ENCODE measurements around the gene YIF1B. TPM values are rescaled to one million over a fixed set of nuclear protein-coding genes. Genes with fewer than 3 reads are reported as not detected.

Gene YIF1B
- total and polyA plus RNA-seq, 8 donors: 27.8 to 59.6 (median 32.3) TPM

DNA sequence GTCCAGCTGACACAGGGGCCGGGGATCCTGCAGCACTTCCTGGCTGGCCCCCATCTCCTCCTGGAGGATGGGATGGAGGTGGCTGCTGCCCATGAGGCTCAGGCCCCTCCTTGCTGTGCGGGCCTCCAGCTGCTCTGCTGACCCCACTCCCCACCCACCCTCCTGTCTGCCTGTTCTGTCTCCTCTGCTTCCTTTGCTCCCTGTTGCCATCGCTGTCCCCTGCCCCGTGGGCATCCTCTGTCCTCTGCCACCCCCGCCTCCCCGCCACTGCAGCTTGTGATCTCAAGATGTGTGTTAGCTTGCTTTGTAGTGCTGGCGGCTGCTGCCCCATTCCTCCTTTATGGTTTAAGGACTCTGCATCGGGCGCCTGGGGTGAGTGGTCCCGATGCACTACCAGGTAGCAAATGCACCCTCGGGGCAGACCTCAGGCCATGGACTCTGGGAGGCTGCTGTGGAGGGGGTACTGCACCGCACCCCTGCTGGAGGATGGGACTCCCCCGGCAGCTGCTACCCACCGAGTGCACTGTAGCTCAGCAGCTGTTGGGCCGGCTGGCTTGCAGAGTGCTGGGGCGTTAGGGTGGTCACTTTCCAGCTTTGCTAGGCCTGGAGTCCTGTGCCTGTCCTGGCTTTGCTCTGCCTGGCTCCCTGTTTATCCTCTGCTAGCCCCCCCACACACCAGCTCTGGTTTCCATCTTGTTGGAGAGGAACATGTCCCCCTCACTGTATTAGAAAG is 27.5 kb downstream of the YIF1B start:
- H3K27ac ChIP-seq: no peak overlapping the region
- no peaks in the 10 kb centered on the region for H3K27me3 ChIP-seq
- peaks cover 0 to 67% of the 10 kb centered on the region in 2 donors for H3K36me3 ChIP-seq
- DNase-seq (peak in 1 of 4 donors; percentile 49), ATAC-seq (no peak)
- intact Hi-C loops (cut with DNase I): no loop called here
- no peak overlapping the region for H3K4me3 ChIP-seq
- TF ChIP-seq, protein P1, sequence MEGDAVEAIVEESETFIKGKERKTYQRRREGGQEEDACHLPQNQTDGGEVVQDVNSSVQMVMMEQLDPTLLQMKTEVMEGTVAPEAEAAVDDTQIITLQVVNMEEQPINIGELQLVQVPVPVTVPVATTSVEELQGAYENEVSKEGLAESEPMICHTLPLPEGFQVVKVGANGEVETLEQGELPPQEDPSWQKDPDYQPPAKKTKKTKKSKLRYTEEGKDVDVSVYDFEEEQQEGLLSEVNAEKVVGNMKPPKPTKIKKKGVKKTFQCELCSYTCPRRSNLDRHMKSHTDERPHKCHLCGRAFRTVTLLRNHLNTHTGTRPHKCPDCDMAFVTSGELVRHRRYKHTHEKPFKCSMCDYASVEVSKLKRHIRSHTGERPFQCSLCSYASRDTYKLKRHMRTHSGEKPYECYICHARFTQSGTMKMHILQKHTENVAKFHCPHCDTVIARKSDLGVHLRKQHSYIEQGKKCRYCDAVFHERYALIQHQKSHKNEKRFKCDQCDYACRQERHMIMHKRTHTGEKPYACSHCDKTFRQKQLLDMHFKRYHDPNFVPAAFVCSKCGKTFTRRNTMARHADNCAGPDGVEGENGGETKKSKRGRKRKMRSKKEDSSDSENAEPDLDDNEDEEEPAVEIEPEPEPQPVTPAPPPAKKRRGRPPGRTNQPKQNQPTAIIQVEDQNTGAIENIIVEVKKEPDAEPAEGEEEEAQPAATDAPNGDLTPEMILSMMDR (IDR thresholded peaks at IDR 0.05): no peak
- H3K9me3 ChIP-seq: no peaks in the 10 kb centered on the region
- peaks cover 5 to 48% of the 10 kb centered on the region in 2 donors for H3K4me1 ChIP-seq

DNA sequence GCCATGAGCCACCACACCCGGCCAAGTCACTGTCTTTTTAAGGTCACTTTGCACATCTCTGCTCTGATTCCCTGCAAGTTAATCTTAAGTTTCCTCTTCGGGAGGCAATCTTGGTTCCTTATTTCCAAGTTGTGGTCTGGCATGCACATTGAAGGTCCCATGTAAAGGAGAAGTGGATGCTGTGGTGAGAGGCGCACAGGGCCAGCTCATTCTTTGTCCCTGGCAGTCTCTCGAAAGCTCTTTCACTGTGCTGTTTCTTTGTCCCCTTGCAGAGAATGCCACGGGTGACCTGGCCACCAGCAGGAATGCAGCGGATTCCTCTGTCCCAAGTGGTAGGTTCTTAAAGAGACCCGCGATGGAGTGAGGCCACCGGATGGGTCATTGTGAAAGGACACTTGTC is 28.1 kb downstream of the YIF1B start:
- Histone ChIP-seq H3K4me1 (peaks cover 5 to 52% of the 10 kb centered on the region in 2 donors), H3K27me3 (no peaks in the 10 kb centered on the region), H3K9me3 (no peaks in the 10 kb centered on the region), H3K36me3 (peaks cover 0 to 60% of the 10 kb centered on the region in 2 donors), H3K4me3 (no peak overlapping the region), H3K27ac (peak overlapping the region in 1 of 2 donors; percentile 41)
- intact Hi-C loops (cut with DNase I): no loop called here
- ATAC-seq: peak; percentile 27
- TF ChIP-seq, protein P1 (IDR thresholded peaks at IDR 0.05): no peak
- peak in 1 of 4 donors; percentile 24 for DNase-seq

DNA sequence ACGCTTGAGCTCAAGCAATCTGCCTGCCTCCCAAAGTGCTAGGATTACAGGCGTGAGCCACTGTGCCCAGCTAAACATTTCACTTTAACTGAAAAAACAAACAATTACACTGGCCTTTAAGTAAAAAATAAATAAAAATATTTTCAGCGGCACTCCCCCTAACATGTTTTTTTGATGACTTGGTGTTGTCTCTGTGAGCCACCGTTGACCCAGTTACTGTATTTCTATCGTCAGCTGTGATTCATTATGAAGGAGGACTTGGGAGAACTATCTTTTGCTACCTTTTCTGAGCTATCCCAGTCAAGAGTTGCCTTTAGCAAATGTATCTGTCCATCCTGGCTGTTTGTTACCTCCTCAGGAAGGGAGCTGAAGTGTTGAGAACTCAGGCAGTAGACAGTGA is 30.2 kb downstream of the YIF1B start:
- H3K27ac ChIP-seq: no peak overlapping the region
- H3K4me1 ChIP-seq: peaks cover 2 to 49% of the 10 kb centered on the region in 2 donors
- intact Hi-C loops (cut with DNase I): no loop called here
- TF ChIP-seq, protein P1 (IDR thresholded peaks at IDR 0.05): no peak
- H3K36me3 ChIP-seq: peaks cover 0 to 40% of the 10 kb centered on the region in 2 donors
- H3K4me3 ChIP-seq: no peak overlapping the region
- no peaks in the 10 kb centered on the region for H3K9me3 ChIP-seq
- no peak for ATAC-seq
- H3K27me3 ChIP-seq: no peaks in the 10 kb centered on the region
- no peak for DNase-seq

DNA sequence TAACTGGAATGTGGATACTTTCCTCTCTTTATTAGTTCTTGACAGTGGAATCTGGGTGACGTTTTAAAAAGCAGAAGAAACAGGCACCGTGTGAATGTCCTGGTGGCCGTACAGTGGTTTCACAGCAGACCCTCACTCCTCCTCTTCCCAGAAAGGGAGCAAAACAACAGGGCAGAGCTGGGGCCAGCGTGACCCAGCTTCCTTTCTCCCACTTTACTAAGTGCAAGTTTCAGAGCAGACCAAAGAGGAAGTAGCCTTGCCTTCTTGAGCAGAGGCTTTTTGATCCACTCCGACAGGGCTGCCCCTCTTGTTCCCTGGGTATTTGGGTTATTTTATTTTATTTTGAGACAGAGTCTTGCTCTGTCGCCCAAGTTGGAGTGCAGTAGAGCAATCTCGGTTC is 31.3 kb downstream of the YIF1B start:
- Histone ChIP-seq H3K9me3 (no peaks in the 10 kb centered on the region), H3K36me3 (peaks cover 0 to 28% of the 10 kb centered on the region in 2 donors), H3K4me3 (no peak overlapping the region), H3K27me3 (no peaks in the 10 kb centered on the region), H3K27ac (peak overlapping the region in 1 of 2 donors; percentile 7), H3K4me1 (peaks cover 0 to 48% of the 10 kb centered on the region in 2 donors)
- DNase-seq (peak in 2 of 4 donors; percentile 24 to 51), ATAC-seq (peak; percentile 39)
- TF ChIP-seq, protein P1 (IDR thresholded peaks at IDR 0.05): no peak
- intact Hi-C loops (cut with DNase I): no loop called here

DNA sequence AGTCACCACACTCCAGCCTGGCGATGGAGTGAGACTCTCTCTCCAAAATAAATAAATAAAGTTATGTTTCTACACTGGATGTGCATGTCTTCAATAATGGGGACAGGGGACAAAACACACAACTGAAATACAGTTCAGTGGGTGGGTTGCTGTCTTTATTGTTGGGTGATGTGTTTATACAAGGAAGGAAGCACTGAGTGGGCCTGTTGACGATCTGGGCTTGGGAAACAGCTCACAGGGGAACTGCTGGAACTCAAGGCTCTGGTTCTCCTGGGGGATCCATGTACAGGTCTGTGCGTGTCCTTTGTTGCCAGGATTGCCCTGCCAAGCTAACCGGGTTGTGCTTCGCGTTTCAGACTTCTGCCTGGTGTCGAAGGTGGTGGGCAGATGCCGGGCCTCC is 32.5 kb downstream of the YIF1B start:
- Histone ChIP-seq H3K4me1 (peaks cover 2 to 49% of the 10 kb centered on the region in 2 donors), H3K36me3 (peaks cover 0 to 17% of the 10 kb centered on the region in 2 donors), H3K9me3 (no peaks in the 10 kb centered on the region), H3K4me3 (no peak overlapping the region), H3K27ac (no peak overlapping the region), H3K27me3 (no peaks in the 10 kb centered on the region)
- intact Hi-C loops (cut with DNase I): no loop called here
- DNase-seq: peak in 1 of 4 donors; percentile 31
- TF ChIP-seq, protein P1 (IDR thresholded peaks at IDR 0.05): no peak
- no peak for ATAC-seq

Data from left lung (tissue), 10 donors.